H1 (cell line): Measurements from ENCODE around the gene SNRK. TPM values are rescaled to one million over a fixed set of nuclear protein-coding genes. Genes with fewer than 3 reads are reported as not detected.

Experiments
- CTCF ChIA-PET: fragments of 300-600 bp; sonication (Branson Sonifier 250); formaldehyde crosslinking; loops from one replicate; lab custom pipeline; 2021; ENCODE audit not compliant: partially characterized antibody; lab: Charles Lee
- POLR2A ChIA-PET: fragments of 300-600 bp; sonication (Branson Sonifier 250); formaldehyde crosslinking; loops from one replicate; lab custom pipeline; 2021; ENCODE audit warnings: inconsistent platforms; ENCODE audit not compliant: partially characterized antibody; lab: Charles Lee
- DNase-seq, 2 experiments: peaks; one replicate each; pipeline versions ENCODE4 v3.0.0 to v3.0.0-alpha.2; 2010 to 2022; ENCODE audit warnings: low spot score in 2 of 2, low read depth in 1 of 2, mixed read lengths in 1 of 2
- FAIRE-seq: peaks from 2 replicates; lab custom pipeline; 2011; peaks lifted over from hg19 to GRCh38; lab: Jason Lieb, UNC
- H2AFZ ChIP-seq: 2 replicates; pipeline ENCODE4 v1.8.1; 2012; ENCODE audit warnings: low read length, inconsistent platforms
- H2AK5ac ChIP-seq: 2 replicates; pipeline ENCODE4 v1.6.1; 2013; ENCODE audit warnings: low read depth, low read length
- H2BK120ac ChIP-seq: replicated peaks from 2 replicates; pipeline ENCODE3; 2013; ENCODE audit warnings: low read depth, low read length, inconsistent platforms
- H2BK12ac ChIP-seq: 2 replicates; pipeline ENCODE4 v1.6.1; 2013; ENCODE audit warnings: low read depth, low read length
- H2BK15ac ChIP-seq: 2 replicates; pipeline ENCODE4 v1.6.1; 2013; ENCODE audit warnings: low read length
- H2BK20ac ChIP-seq: 2 replicates; pipeline ENCODE4 v1.6.1; 2013; ENCODE audit warnings: low read length
- H2BK5ac ChIP-seq: 2 replicates; pipeline ENCODE4 v1.6.1; 2013; ENCODE audit warnings: low read depth, low read length
- H3K14ac ChIP-seq: 2 replicates; pipeline ENCODE4 v1.6.1; 2013; ENCODE audit warnings: inconsistent platforms; ENCODE audit not compliant: insufficient read length
- H3K18ac ChIP-seq: 2 replicates; pipeline ENCODE4 v1.6.1; 2013; ENCODE audit warnings: low read length; ENCODE audit errors: extremely low read depth
- H3K23ac ChIP-seq: 2 replicates; pipeline ENCODE4 v1.6.1; 2013; ENCODE audit warnings: inconsistent platforms; ENCODE audit not compliant: insufficient read length
- H3K23me2 ChIP-seq: 2 replicates; pipeline ENCODE4 v1.6.1; 2013; ENCODE audit warnings: low read depth, low read length
- H3K27ac ChIP-seq: 2 replicates; pipeline ENCODE4 v1.6.1; 2011; ENCODE audit warnings: low read depth, low read length, inconsistent platforms
- H3K27me3 ChIP-seq, 4 experiments: replicated peaks in 1 of 4; 1 replicate in 1 of 4; 2 replicates in 3 of 4; pipeline versions ENCODE4 v1.6.1 to v1.8.1; 2011 to 2013; ENCODE audit warnings: low read length in 3 of 4, mild to moderate bottlenecking in 3 of 4, inconsistent platforms in 2 of 4, mixed read lengths in 2 of 4, moderate library complexity in 1 of 4; ENCODE audit not compliant: control insufficient read depth in 3 of 4, insufficient read depth in 3 of 4; ENCODE audit errors: extremely low read depth in 1 of 4
- H3K36me3 ChIP-seq, 4 experiments: 2 replicates each; pipeline versions ENCODE4 v1.6.1 to v1.8.1; 2011 to 2013; ENCODE audit warnings: mild to moderate bottlenecking in 4 of 4, low read length in 3 of 4, moderate library complexity in 2 of 4, control low read depth in 1 of 4, inconsistent platforms in 1 of 4; ENCODE audit not compliant: insufficient read depth in 4 of 4, control insufficient read depth in 2 of 4
- H3K4ac ChIP-seq: replicated peaks from 2 replicates; pipeline ENCODE3; 2013; ENCODE audit warnings: low read length, low read depth, mixed read lengths, inconsistent platforms; ENCODE audit not compliant: insufficient read length
- H3K4me1 ChIP-seq, 4 experiments: replicated peaks in 1 of 4; 1 replicate in 1 of 4; 2 replicates in 3 of 4; pipeline versions ENCODE4 v1.6.1 to v1.8.1; 2011 to 2013; ENCODE audit warnings: low read length in 3 of 4, inconsistent platforms in 2 of 4, mixed read lengths in 1 of 4; ENCODE audit not compliant: insufficient read depth in 4 of 4, control insufficient read depth in 3 of 4
- H3K4me2 ChIP-seq, 2 experiments: 2 replicates each; pipeline versions ENCODE4 v1.6.1 to v1.8.1; 2011 to 2013; ENCODE audit warnings: low read depth in 2 of 2, low read length in 2 of 2, control low read depth in 1 of 2, inconsistent platforms in 1 of 2, mild to moderate bottlenecking in 1 of 2; ENCODE audit not compliant: insufficient read depth in 1 of 2
- H3K4me3 ChIP-seq, 4 experiments: fragments of 200-600, 300-600 bp in 1 of 4; sonication (generic), shearing (Covaris generic), sonication (Bioruptor Twin) in 1 of 4; 2 replicates each; pipeline versions ENCODE4 v1.5.1 to v1.8.1; 2011 to 2016; ENCODE audit warnings: low read length in 4 of 4, low read depth in 3 of 4, control low read depth in 2 of 4, inconsistent platforms in 2 of 4, mild to moderate bottlenecking in 2 of 4, mixed read lengths in 1 of 4, moderate library complexity in 1 of 4; ENCODE audit not compliant: insufficient read depth in 2 of 4; ENCODE audit errors: extremely low read depth in 1 of 4
- H3K56ac ChIP-seq: replicated peaks from 2 replicates; pipeline ENCODE3; 2013; ENCODE audit warnings: low read depth, mild to moderate bottlenecking, mixed read lengths, low read length, inconsistent platforms; ENCODE audit not compliant: insufficient read length
- H3K79me1 ChIP-seq: 2 replicates; pipeline ENCODE4 v1.6.1; 2013; ENCODE audit warnings: low read depth, low read length, control low read depth
- H3K79me2 ChIP-seq, 2 experiments: 2 replicates each; pipeline versions ENCODE4 v1.6.1 to v1.8.1; 2012 to 2013; ENCODE audit warnings: low read length in 2 of 2, mild to moderate bottlenecking in 2 of 2, inconsistent platforms in 1 of 2; ENCODE audit not compliant: insufficient read depth in 2 of 2, control insufficient read depth in 1 of 2
- H3K9ac ChIP-seq, 4 experiments: replicated peaks in 1 of 4; 1 replicate in 1 of 4; 2 replicates in 3 of 4; pipeline versions ENCODE4 v1.6.1 to v1.8.1; 2011 to 2013; ENCODE audit warnings: low read depth in 3 of 4, low read length in 3 of 4, control low read depth in 2 of 4, mild to moderate bottlenecking in 2 of 4, moderate library complexity in 2 of 4, inconsistent platforms in 1 of 4; ENCODE audit errors: extremely low read depth in 1 of 4
- H3K9me3 ChIP-seq, 2 experiments: 2 replicates each; pipeline versions ENCODE4 v1.6.1 to v1.8.1; 2012 to 2013; ENCODE audit warnings: mild to moderate bottlenecking in 2 of 2, moderate library complexity in 2 of 2, control low read depth in 1 of 2, inconsistent platforms in 1 of 2, low read depth in 1 of 2, low read length in 1 of 2, mixed read lengths in 1 of 2; ENCODE audit not compliant: insufficient read depth in 2 of 2
- H4K20me1 ChIP-seq, 2 experiments: replicated peaks in 1 of 2; 2 replicates each; pipeline versions ENCODE3 to v1.8.1; 2011 to 2013; ENCODE audit warnings: inconsistent platforms in 2 of 2, low read length in 2 of 2, mild to moderate bottlenecking in 1 of 2; ENCODE audit not compliant: insufficient read depth in 2 of 2, control insufficient read depth in 1 of 2
- H4K5ac ChIP-seq: 2 replicates; pipeline ENCODE4 v1.6.1; 2013; ENCODE audit warnings: low read length, low read depth, mixed read lengths, inconsistent platforms; ENCODE audit not compliant: insufficient read length
- H4K8ac ChIP-seq: 2 replicates; pipeline ENCODE4 v1.8.0; 2013; ENCODE audit warnings: mild to moderate bottlenecking, moderate library complexity, low read length, inconsistent platforms; ENCODE audit not compliant: insufficient read depth; ENCODE audit errors: extremely low read depth
- H4K91ac ChIP-seq: replicated peaks from 2 replicates; pipeline ENCODE3; 2013; ENCODE audit warnings: low read length, mixed read lengths, inconsistent platforms; ENCODE audit not compliant: insufficient read length
- BRCA1 ChIP-seq: IDR thresholded peaks from 2 replicates; pipeline ENCODE4 v1.6.1; 2012; ENCODE audit warnings: low read depth, low read length, improper control_type of control experiment
- CBX8 ChIP-seq: fragments of 300-800, 300-1000 bp; sonication (generic); IDR thresholded peaks from 2 replicates; pipeline ENCODE4 v1.7.1; 2016; ENCODE audit warnings: low read depth, low read length, borderline replicate concordance
- CHD2 ChIP-seq: IDR thresholded peaks from 2 replicates; pipeline ENCODE4 v1.6.1; 2012; ENCODE audit warnings: low read length, improper control_type of control experiment
- EP300 ChIP-seq, 2 experiments: IDR thresholded peaks; 1 replicate in 1 of 2; 2 replicates in 1 of 2; pipeline ENCODE4 v1.6.1; 2011 to 2012; ENCODE audit warnings: low read depth in 2 of 2, low read length in 2 of 2, mild to moderate bottlenecking in 2 of 2, borderline replicate concordance in 1 of 2, inconsistent platforms in 1 of 2, moderate library complexity in 1 of 2
- FOSL1 ChIP-seq: IDR thresholded peaks from 2 replicates; pipeline ENCODE4 v1.6.1; 2011; ENCODE audit warnings: mild to moderate bottlenecking, low read depth, low read length, moderate library complexity; ENCODE audit not compliant: insufficient read depth
- JUND ChIP-seq: IDR thresholded peaks from 2 replicates; pipeline ENCODE4 v1.6.1; 2011; ENCODE audit warnings: mild to moderate bottlenecking, improper control_type of control experiment, low read length
- NRF1 ChIP-seq: IDR thresholded peaks from 2 replicates; pipeline ENCODE4 v1.6.1; 2011; ENCODE audit warnings: mild to moderate bottlenecking, low read depth, low read length, improper control_type of control experiment
- SIN3A ChIP-seq, 2 experiments: IDR thresholded peaks in 1 of 2; conservative IDR thresholded peaks in 1 of 2; 2 replicates each; pipeline ENCODE4 v1.6.1; 2011 to 2012; ENCODE audit warnings: low read length in 2 of 2, improper control_type of control experiment in 1 of 2, low read depth in 1 of 2, mild to moderate bottlenecking in 1 of 2
- SUZ12 ChIP-seq: fragments of 200-600 bp; sonication (generic); IDR thresholded peaks from 2 replicates; pipeline ENCODE4 v1.6.1; 2012; ENCODE audit warnings: mild to moderate bottlenecking, inconsistent platforms, low read length, moderate library complexity, mixed read lengths
- TCF12 ChIP-seq: IDR thresholded peaks from 2 replicates; pipeline ENCODE4 v1.6.1; 2011; ENCODE audit warnings: low read depth, mild to moderate bottlenecking, low read length
- WGBS, 2 experiments: shearing (Covaris generic) in 1 of 2; methylation state at CpG; one replicate each; pipeline versions ENCODE4 v1.1.6 to v1.1.7; 2013 to 2015; ENCODE audit warnings: low lambda C conversion rate in 2 of 2, mixed read lengths in 2 of 2, inconsistent platforms in 1 of 2, low coverage in 1 of 2, missing lambda C conversion rate in 1 of 2; ENCODE audit not compliant: insufficient replicate concordance in 2 of 2, insufficient coverage in 1 of 2, insufficient read length in 1 of 2; ENCODE audit errors: extremely low coverage in 1 of 2, missing lambda C conversion rate in 1 of 2; 5-methylcytosine and 5-hydroxymethylcytosine counted together
- polyA plus RNA-seq, 7 experiments: library from polyadenylated mRNA; depleted of rRNA in 3 of 7; stranded (reverse) in 5 of 7; unstranded in 2 of 7; fragments of >200 nt in 5 of 7; fragments of 200-250 nt in 2 of 7; gene quantifications; 1 replicate in 5 of 7; 2 replicates in 1 of 7; 4 replicates in 1 of 7; pipeline versions ENCODE4 v1.2.1 to v1.2.3, GENCODE V29; 2011 to 2013; ENCODE audit warnings: missing spikeins in 2 of 7, mixed read lengths in 2 of 7
- total RNA-seq: library from RNA; stranded (reverse); fragmentation: NEBNext Ultra II Directional; extraction: Animal tissue kit (Norgen Biotek cat#: 25700); gene quantifications from 2 replicates; pipeline ENCODE4 v1.2.1, GENCODE V29; 2021
- TF ChIP-seq, protein P1 (sequence below): IDR thresholded peaks from 2 replicates; pipeline ENCODE4 v1.6.1; 2011; ENCODE audit warnings: low read length, improper control_type of control experiment

The SNRK gene
- total and polyA plus RNA-seq, 2 of the 8 experiments (the other 6 are each of a cell fraction or from before 2014, with no cell fraction given), result 4.4 to 11.7 TPM

DNA sequence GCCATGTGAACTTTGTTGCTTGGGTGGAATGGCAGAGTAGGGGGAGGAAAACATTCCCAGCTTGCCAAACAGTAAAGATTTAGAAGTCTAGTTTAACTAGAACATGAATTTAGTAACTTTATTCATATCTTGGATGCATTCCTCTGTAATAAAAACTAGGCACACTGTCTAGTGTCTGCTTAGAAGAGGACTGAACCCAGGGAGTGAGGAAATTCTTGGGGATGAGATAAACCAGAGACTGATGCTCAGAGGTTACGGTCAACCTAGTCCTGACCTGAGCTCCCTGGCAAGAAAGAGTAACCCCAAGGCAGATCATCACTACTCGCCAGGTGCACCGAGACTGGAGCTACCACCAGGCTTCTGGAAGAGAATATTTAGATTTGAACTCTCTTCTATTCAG, 58.2 kb downstream of the SNRK start:
- Histone ChIP-seq H4K5ac (no peak overlapping the region), H3K27ac (no peak overlapping the region), H3K18ac (no peak overlapping the region), H3K4me1 (peaks cover 0 to 12% (median 1%) of the 10 kb centered on the region in 4 experiments; a peak in 5 of 7 replicates), H4K91ac (no peak overlapping the region), H2BK15ac (no peak overlapping the region), H4K8ac (no peak overlapping the region; the same call in 1 of the 2 replicates), H3K23me2 (no peaks in the 10 kb centered on the region), H2BK20ac (no peak overlapping the region), H2AK5ac (no peak overlapping the region), H3K27me3 (no peaks in the 10 kb centered on the region; a peak in 1 of 7 replicates), H2BK5ac (no peak overlapping the region)
- WGBS, 2 experiments, result 90% methylated on average over 3 of the region's 3 CpGs; no CpG with 5 or more reads in 1 of the 2 experiments
- DNase-seq, result no peak
- POLR2A ChIA-PET, result interaction anchor here (0.9 to 1.4 kb wide), 2 partner anchors 15 to 59 kb away, joined by 4 read pairs; partner anchors contain the start of gene SNRK
- TF ChIP-seq NRF1 (no peak), SIN3A (conservative IDR thresholded peaks at IDR 0.05 in 1 of 2, IDR thresholded peaks at IDR 0.05 in 1 of 2; ENCODE audit: low read depth in 1 of 2, low read length in 2 of 2) (no peak), SUZ12 (no peak), CBX8 (no peak), TCF12 (no peak), EP300 (IDR thresholded peaks at IDR 0.05; ENCODE audit: borderline replicate concordance in 1 of 2, low read depth in 2 of 2, low read length in 2 of 2) (no peak), FOSL1 (no peak), BRCA1 (no peak), CHD2 (no peak), JUND (no peak)
- TF ChIP-seq, protein P1, sequence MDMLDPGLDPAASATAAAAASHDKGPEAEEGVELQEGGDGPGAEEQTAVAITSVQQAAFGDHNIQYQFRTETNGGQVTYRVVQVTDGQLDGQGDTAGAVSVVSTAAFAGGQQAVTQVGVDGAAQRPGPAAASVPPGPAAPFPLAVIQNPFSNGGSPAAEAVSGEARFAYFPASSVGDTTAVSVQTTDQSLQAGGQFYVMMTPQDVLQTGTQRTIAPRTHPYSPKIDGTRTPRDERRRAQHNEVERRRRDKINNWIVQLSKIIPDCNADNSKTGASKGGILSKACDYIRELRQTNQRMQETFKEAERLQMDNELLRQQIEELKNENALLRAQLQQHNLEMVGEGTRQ, result no peak
- TF ChIP-seq, all 59 proteins: peak for 0
- no peak for FAIRE-seq
- no peak overlapping the region for H3K56ac ChIP-seq
- H2BK12ac ChIP-seq, result no peak overlapping the region
- H3K4ac ChIP-seq, result no peak overlapping the region
- H3K79me1 ChIP-seq, result no peaks in the 10 kb centered on the region
- no peak overlapping the region for H2BK120ac ChIP-seq
- CTCF ChIA-PET, result interaction anchor here (1.5 to 2.1 kb wide), 2 partner anchors 14 to 27 kb away, joined by 3 to 5 read pairs; no protein-coding TSS in a partner anchor
- no peak overlapping the region for H2AFZ ChIP-seq
- H3K14ac ChIP-seq, result no peak overlapping the region
- H3K23ac ChIP-seq, result no peak overlapping the region
- no peak overlapping the region for H3K9ac ChIP-seq
- no peak overlapping the region for H3K4me2 ChIP-seq
- H4K20me1 ChIP-seq, result no peaks in the 10 kb centered on the region
- no peak overlapping the region for H3K4me3 ChIP-seq
- H3K9me3 ChIP-seq, result no peaks in the 10 kb centered on the region
- peaks cover 2 to 23% (median 15%) of the 10 kb centered on the region in 4 experiments; a peak in 5 of 8 replicates for H3K36me3 ChIP-seq
- H3K79me2 ChIP-seq, result no peaks in the 10 kb centered on the region
